Astrocyte of the cerebellum (primary cell): Measurements from ENCODE around the gene GRK6.
A peak's percentile ranks its signal among the peaks of the same experiment; 100 is the strongest.

ENCODE experiments used
- DNase-seq: peaks from one replicate; pipeline ENCODE4 v3.0.0-alpha.2; 2011; ENCODE audit warnings: low read depth
- H3K4me3 ChIP-seq: 2 replicates; pipeline ENCODE4 v1.5.1; 2011; ENCODE audit warnings: mild to moderate bottlenecking, low read depth, low read length, moderate library complexity
- in situ Hi-C: cut with HindIII; loops from 2 replicates; pipeline ENCODE4 v1.10.0; 2017; ENCODE audit warnings: low sequenced_read_pairs
- TF ChIP-seq, protein P1 (sequence below): IDR thresholded peaks from 2 replicates; pipeline ENCODE4 v1.5.1; 2012; ENCODE audit warnings: low read length, low read depth, moderate library complexity, mild to moderate bottlenecking; ENCODE audit errors: missing control alignments

GRK6 gene

DNA sequence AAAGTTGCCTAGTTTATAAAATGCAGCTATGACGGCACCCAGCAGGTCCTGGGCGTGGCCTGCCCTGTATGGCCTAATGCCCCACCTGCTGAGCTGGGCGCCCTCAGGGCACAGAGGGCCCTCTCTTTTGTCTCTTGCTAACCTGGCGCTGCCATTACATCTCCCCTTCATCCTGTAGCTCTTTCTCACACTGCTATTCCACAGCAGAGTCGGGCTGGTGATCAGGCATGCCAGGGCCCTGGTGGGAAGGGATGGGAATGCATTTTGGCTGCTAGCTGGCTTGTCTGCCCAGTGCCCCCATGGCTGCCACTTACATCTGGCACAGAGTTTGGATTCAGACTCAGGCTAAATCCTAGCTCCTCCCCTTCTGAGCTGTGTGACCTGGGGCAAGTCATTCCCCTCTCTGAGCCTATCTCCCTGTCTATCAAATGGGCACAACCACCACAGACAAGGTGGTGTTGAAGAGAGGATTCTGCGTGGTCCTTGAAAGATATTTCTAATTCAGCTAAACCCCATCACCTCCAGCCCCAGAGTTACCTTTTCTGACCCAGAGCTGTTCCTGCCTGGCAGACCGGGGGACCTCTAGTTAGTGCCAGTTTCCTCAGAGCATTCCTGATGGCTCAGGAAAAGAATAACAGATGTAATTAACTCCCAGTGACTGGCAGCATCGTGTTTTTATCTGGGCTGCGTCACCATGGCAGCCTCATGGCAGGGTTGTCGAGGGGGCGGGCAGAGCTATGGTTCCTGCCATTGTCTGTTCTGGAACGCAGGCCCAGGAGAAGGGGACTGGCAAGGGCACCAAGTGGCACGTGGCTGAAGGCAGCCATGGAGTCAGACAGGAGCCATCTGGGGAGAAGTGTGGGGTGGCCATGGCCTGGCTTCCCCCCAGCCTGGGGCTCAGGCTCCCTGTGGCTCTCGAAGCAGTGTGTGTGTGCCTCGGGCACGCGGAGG lies 26.5 kb downstream of the GRK6 start:
- TF ChIP-seq, protein P1, sequence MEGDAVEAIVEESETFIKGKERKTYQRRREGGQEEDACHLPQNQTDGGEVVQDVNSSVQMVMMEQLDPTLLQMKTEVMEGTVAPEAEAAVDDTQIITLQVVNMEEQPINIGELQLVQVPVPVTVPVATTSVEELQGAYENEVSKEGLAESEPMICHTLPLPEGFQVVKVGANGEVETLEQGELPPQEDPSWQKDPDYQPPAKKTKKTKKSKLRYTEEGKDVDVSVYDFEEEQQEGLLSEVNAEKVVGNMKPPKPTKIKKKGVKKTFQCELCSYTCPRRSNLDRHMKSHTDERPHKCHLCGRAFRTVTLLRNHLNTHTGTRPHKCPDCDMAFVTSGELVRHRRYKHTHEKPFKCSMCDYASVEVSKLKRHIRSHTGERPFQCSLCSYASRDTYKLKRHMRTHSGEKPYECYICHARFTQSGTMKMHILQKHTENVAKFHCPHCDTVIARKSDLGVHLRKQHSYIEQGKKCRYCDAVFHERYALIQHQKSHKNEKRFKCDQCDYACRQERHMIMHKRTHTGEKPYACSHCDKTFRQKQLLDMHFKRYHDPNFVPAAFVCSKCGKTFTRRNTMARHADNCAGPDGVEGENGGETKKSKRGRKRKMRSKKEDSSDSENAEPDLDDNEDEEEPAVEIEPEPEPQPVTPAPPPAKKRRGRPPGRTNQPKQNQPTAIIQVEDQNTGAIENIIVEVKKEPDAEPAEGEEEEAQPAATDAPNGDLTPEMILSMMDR = no peak
- in situ Hi-C loops = no loop called here
- no peak for DNase-seq
- H3K4me3 ChIP-seq = no peak overlapping the region

DNA sequence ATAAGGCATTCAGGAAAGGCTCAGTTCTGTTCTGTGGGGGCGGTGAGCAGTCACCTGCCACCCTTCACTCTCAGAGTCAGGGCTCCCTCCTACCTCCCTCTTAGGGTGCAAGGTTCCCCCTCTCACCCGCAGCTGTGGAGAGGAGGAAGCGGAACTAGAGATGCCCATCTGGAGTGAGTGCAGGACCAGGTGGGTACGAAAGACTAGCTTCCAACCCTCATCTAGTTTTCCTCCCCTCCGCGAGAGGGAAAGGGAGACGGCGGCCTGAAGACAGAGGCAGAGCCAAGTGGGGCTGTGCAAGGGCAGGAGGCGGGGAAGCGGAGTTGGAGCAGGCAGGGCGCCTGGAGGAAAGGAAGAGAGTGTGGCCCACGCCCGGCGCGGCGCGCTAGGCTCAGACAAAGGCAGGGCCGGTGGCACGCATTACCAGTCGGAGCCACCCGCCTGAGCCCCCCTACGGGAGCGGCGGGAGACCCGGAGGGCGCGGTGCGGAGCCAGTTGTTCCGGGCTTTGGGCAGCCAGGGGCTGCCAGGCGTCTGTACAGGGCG lies 27.4 kb downstream of the GRK6 start:
- TF ChIP-seq, protein P1 = no peak
- H3K4me3 ChIP-seq = peak overlapping the region; percentile 34
- no peak for DNase-seq
- in situ Hi-C loops = no loop called here

DNA sequence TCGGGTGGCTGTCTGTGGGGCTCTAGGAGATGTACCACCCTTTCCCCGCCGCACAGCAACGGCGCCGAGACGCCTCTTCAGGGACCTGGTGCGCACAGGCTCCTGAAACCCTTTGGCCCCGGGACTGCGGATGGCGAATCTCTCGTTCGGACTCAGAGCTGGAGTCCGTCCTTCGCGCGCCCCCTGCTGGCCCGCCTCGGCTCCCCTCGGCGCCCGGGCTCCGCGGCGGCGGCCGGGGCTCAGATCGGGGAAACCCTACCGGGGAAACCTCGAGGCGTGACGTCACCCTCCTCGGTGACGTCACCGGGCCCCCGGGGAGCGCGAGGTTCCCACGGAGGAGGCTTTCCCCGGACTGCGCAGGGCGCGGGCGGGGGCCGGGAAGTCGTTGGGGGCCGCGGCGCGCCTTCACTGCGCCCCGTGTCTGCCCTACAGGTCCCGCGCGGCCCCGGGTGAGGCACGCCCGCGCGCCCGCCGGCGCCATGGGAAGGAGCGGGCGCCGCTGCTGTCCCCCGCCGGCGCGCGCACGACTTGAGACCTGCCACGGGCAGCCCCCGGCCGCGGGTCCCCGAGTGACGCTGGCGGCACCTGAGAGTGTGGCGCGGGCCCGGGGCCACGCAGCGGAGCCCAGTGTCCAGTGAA lies 28.0 kb downstream of the GRK6 start:
- in situ Hi-C loops = no loop called here
- DNase-seq = peak; percentile 55
- TF ChIP-seq, protein P1 = peak; percentile 84
- peak overlapping the region; percentile 34 for H3K4me3 ChIP-seq

DNA sequence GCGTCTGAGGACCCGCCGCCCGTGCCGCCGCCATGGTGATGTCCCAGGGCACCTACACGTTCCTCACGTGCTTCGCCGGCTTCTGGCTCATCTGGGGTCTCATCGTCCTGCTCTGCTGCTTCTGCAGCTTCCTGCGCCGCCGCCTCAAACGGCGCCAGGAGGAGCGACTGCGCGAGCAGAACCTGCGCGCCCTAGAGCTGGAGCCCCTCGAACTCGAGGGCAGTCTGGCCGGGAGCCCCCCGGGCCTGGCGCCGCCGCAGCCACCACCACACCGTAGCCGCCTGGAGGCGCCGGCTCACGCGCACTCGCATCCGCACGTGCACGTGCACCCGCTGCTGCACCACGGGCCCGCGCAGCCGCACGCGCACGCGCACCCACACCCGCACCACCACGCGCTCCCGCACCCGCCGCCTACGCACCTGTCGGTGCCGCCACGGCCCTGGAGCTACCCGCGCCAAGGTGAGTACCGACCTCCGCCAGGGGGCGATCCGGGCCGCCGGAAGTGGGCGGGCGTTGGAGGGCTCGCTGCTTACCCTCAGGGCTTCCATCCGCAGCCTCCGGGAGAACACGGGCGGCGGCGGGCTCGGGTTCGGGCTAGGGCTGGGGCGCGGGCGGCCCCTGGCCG lies 28.7 kb downstream of the GRK6 start:
- in situ Hi-C loops = no loop called here
- H3K4me3 ChIP-seq = peak overlapping the region; percentile 34
- TF ChIP-seq, protein P1 = peak; percentile 65
- DNase-seq = no peak

DNA sequence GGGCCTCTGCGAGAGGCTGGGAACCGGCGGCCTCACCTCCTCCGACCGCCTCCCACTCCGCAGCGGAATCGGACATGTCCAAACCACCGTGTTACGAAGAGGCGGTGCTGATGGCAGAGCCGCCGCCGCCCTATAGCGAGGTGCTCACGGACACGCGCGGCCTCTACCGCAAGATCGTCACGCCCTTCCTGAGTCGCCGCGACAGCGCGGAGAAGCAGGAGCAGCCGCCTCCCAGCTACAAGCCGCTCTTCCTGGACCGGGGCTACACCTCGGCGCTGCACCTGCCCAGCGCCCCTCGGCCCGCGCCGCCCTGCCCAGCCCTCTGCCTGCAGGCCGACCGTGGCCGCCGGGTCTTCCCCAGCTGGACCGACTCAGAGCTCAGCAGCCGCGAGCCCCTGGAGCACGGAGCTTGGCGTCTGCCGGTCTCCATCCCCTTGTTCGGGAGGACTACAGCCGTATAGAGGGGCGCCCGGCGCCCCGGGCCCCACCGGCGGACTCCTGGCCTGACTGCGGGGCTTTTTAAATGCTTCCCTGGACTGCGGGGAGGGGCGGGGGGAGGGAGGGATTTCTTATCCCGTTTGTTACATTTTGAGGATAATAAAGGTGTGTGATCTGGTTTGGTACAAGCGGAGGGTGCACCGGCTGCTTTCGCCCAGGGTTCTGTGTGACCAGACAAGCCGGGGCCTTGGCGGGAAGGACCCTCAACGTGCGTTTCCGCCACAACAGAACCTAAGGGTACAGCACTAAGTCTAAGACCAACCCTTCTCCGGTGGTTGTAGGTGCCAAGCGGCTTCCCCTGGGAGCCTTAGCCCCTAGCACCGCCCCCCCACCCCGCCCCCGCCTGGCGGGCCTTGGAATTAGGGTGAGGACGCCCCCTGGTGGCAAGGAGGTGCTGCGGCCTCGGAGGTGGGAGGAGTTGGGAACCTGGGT lies 29.4 kb downstream of the GRK6 start:
- in situ Hi-C loops = no loop called here
- H3K4me3 ChIP-seq = peak overlapping the region; percentile 34
- TF ChIP-seq, protein P1 = peak; percentile 94
- peak; percentile 79 for DNase-seq
